Effector CD4-positive, alpha-beta T cell (primary cell): ENCODE results near the gene POLE4.

ENCODE experiments used
- DNase-seq: peaks from one replicate; pipeline ENCODE4 v3.0.0-alpha.2; 2020
- total RNA-seq: gene quantifications from one replicate; lab custom pipeline; 2026; lab: John Stamatoyannopoulos, UW

POLE4 gene, protein sequence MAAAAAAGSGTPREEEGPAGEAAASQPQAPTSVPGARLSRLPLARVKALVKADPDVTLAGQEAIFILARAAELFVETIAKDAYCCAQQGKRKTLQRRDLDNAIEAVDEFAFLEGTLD
- total RNA-seq, result 12.0 reads per million, percentile 35 among the genes with 10 or more reads in this experiment

DNA sequence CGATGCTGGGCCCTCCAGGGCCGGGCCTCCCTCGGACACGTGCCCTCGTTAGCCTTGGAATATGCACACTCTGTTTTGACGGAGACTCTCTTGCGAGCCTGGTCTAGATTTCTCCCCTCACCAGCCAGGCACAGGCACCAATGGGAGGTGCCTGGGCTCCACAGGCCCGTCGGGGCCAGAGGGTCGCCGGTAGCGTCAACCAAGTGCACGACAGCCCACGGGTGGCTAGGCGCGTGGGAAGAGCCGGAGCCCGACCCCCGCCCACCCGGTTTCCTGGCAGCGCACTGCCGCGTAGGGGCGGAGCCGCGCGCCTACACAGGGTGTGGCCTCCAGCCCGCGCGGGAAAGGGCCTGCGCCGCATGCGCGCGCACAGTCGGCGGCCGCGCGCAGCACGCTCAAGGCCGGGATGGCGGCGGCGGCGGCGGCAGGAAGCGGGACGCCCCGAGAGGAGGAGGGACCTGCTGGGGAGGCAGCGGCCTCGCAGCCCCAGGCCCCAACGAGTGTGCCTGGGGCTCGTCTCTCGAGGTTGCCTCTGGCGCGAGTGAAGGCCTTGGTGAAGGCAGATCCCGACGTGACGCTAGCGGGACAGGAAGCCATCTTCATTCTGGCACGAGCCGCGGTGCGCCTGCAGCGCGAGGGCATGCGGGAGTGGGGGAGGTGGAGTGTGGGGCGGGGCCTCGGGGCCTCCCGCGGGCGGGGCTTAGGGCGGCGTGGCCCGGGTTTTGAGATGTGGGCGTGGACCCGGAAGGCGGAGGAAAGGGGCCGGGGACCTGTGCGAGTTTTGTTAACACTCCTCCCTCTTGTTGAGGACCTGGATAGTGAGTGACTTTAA, at the start of gene POLE4:
TSS of gene POLE4 (plus strand) at position 370 of the 832 bp plus-strand sequence. CDS start at position 407, 37 bp downstream.
- DNase-seq, result peak; percentile 85

DNA sequence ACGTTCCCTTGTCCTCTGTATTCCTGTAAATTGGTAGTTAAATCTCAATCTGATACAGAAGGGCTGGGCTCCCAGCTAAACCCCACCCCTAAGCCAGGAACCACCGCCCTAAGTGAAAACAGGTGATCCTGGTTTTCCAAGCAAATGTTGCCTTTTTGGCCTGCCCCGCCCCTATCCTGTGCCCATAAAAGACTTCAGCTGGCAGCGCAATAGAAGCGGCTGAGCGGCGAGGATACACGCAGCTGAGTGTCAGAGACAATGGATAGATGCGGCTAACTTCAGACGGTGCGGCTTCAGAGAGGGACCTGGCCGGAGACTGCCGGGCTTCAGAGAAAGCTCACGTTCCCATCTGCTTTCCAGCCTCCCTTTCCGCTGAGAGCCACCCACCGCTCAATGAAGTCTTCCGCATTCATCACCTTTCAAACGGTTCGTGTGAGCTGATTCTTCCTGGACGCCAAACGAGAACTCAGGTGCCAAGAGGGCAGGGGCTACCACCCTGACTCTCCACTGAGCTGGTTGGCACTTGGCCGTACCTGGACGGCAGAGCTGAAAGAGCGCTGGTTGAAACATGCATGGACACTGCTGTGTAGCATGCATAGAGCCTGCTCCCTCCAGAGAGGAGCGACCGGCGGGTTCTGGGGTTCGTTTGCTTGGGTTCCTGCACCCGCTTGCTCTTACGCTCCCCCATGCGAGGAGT, 49.5 kb upstream of the POLE4 start:
- DNase-seq, result no peak

DNA sequence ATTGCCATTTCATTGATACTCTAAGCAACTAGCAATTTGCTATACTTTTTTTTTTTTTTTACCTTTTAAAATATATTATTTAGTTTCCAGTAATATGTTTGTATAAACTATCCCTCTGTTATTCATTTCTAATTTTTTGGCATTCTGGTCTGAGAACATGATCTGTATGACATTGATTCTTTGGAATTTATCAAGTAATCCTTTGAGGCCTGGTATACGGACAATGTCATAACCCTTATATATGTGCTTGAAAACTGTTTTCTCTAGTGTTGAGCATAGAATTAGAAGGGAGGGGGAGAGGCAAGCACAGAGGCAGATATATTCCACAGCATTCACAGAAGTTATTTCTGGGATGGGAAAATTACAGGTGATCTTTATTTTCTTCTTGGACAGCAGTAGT, 48.2 kb upstream of the POLE4 start:
- DNase-seq, result no peak

GRCh38 chr2:74911061-74911460, 47.4 kb upstream of the POLE4 start:
- DNase-seq, result no peak

DNA sequence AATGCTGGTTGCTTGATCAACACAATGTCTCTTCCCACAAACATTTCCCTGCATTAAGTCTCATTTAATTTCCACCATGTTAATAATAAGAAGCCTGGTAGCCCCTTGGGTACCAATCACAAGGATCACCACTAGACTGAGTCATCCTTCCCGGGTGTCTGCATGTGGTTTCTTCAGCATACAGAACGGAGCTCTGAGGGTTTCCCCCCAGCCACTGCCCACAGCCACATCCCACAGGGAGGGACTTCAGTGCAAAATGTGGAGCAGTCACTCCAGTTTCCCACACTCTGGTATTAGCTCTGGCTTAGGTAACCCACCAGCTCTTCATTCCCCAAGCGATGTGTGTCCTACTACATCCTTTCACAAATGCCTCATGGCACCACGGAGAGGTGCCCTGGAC, 42.7 kb upstream of the POLE4 start:
- no peak for DNase-seq

DNA sequence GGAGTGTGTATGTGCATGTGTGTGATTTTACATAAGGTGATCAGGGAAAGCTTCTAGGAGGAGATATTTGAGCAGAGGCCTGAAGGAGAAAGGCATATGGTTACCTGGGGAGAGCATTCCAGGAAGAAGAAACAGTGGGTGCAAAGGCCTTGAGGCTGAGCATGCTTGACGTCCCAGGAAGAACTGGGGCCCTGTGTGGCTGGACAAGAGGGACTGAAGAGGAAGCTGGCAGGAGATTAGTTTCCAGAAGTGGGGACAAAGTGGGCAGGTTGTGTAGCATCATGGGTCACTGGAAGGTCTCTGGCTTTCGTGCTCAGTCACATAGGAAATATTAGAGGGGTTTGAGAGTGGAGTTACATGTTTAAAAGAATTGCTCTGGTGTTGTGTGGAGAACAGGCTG, 42.0 kb upstream of the POLE4 start:
- no peak for DNase-seq

- no peak for DNase-seq
These were observed 40.5 kb upstream of the POLE4 start for GRCh38 chr2:74917702-74918619.

- peak; percentile 54 for DNase-seq
These were observed 38.6 kb upstream of the POLE4 start for GRCh38 chr2:74919827-74920226.

DNA sequence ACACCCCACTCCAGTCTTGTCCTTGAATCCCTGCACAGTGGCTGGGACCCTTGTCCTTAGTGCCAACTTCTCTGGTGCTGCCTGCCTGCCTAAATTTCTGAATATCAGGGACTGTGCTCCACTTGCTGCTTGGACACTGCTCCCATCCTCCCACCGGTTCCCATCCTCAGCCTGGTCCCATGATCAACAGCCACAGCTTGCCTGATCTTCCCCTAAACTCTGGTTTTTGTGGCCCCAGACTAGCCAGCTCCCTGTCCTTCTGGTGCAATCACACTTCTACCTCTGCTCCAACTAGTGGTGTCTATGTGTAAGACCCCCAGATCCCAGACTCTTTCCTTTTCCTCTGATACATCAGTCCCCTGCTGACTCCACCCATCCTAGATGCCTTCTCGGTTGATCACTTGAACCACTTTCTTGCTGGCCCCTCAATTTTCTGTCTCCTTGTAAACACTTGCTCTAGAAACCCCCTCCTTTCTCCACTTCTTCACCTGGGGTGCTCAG, 37.2 kb upstream of the POLE4 start:
- no peak for DNase-seq

DNA sequence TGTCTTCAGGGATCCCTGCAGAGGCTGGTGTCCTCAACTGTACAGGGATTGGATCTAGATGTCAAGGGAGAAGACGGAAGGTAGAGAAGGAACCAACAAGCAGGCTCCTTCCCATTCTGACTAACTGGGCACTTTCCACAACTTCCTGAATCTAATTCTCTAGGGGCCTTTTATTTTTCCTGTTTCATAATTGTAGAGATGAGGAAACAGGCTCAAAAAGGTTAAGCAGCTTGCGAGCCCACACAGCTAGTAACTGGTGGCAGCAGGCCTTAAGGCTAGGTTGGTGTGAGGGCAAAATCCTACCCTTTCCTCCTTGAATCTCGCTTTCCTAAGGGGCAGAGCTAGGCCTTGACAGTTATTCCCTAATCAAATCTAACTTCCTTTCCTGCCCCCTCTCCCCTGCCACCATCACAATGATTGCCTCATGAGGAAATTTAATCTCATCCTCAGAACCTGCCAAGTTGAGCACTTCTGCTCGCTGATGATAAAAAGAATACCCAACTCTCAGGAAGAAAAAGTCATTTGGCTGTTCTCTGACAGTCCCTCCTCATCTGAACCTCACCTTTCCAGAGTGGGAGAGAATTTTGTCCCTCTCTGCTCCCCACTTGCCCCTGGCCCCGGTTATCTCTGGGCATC, 35.7 kb upstream of the POLE4 start:
- no peak for DNase-seq

DNA sequence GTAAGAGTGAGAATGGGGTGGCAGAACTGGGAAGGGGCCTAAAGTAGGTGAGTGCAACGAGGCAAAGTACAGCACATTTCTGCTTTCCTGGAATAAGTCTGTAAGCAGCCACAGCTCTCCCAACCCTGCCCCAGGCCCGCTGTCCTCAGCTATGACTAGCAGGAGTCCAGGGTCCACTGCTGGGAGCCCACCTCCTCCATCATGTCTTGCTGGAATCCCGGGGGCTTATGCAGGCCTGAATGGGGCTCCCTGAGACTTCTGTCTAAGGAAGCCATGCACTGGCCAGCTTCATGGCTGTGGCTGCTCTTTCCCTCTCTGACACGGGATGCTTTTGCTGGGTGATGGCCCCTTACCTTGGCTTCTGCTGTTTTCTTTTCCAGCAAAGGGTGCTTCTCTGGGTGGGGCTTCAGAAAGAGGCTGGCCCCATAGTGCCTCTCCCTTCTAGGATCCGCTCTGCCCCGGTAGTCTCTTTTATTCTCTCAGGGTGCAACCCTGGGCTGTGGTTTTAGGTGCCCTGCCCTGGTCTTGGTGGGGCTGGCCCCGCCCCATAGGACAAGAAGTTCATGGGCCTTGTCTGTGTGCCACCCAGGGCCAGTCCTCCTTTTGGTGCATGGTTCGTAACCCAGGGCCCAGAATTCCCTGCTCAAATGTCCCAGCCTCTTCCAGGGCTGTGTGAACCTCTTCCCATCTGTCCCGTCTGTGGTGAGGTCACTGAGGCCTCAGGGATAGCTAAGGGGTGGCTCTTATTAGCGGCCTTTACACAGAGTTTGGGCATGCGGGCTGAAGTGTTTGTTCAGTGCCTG, 33.8 kb upstream of the POLE4 start:
- DNase-seq, result no peak

DNA sequence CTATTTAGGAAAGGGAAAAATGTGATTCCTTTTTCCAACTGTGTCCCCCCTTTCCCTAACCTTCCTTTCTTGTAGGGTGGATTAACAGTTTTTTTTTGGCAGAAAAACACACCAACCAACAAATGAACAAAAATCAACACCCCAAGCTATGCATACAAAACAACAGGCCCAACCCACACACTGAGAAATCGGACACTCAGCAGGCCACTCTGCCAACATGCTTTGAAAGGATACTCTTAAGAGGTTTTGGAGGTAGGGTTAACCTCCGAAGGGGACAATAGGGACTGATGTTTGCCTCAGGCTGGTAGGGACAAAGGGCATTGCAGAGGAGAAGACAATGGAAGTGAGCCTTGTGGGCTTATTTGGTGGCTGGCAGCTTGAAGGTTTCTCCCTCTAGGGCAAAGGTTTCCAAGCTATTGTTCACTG, 33.1 kb upstream of the POLE4 start:
- DNase-seq, result no peak

DNA sequence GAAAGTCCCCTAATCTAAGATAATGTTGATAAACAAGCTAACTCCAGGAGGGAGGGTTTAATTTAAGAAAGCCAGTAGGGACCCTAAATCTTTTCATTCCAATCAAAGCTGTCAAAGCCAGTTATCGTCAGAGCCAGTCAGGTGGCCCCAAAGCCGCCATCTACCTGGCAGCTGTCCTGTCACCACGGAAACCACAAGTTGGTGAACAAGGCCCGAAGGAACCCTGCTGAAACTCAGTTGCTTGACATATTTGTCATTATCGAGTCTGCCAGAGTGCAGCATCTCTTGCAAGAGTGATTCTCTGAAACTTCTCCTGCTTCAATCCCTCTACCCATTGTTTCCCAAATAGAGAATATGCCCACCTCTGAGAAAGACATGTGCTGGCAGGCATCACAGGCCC, 30.8 kb upstream of the POLE4 start:
- no peak for DNase-seq

- no peak for DNase-seq
These were observed 27.5 kb upstream of the POLE4 start for GRCh38 chr2:74930811-74931486.

DNA sequence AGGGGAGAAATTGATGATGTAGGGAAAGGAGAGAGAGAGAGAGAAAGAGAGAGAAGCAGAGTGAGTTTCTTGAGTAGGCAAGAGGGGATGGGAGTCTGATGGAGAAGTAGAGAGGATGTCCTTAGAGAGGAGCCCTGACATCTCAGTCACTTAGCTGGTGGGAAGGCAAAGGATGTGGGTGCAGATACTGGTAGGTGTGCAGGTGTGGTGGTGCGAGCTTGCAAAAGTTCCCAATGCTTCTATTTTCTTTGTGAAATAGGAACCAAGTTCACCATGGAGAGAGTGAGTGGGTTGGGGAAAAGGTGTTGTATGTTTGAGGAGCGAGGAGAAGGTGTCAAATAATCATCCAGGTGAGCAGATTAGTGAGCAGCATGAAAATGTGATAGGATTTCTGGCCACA, 26.5 kb upstream of the POLE4 start:
- DNase-seq, result no peak

DNA sequence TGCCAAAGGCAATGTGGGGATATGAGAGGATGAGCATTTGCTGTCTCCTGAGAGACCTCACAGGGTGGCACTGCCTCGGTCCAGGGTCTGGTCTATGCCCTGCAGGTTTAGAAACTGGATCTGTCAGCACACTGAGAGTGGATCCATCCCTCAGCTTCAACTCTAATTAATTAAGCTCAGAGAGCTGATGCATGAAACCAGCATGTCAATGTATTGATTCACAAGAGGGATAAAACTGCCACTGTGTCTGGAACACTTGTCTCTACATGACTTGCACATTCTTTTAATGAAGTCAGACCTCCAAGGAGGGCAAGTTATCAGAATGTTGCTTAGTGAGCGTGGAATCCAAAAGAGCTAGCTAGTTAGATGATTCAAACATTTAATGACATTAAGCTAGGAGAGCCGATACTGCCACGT, 22.5 kb upstream of the POLE4 start:
- no peak for DNase-seq

DNA sequence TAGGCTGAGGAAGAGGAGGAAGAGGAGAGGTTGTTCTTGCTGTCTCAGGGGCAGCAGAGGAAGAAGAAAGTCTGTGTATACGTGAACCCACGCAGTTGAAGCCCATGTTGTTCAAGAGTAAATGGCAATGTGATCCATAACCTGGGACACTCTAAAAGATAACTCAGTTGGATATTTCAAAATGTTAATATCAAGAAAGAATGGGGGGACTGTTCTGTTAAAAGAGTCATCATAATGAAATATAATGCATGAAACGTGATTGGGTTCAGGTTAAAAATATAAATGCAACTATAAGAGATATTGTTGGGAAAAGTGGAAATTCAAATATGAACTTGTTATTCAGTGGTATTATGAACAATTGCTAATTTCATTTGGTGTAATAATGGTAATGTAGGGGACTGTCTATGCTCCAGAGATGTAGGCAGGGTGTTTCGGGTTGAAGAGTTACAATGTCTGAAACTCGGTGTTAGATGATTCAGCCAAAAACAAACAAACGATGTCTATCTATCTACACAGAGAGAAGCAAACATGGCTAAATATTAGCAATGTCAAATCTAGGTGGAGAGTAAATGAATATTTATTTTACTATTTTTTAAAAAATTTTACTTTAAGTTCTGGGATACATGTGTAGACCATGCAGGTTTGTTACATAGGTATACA, 21.1 kb upstream of the POLE4 start:
- DNase-seq, result no peak

- no peak for DNase-seq
These were observed 20.2 kb upstream of the POLE4 start for GRCh38 chr2:74938264-74938663.

GRCh38 chr2:74939919-74940812, 18.3 kb upstream of the POLE4 start:
- no peak for DNase-seq
